Measurements from ENCODE around the gene IFNA7.
"Not testable (repeated sequence)": the region's sequence is repeated elsewhere in the genome, so short reads cannot be mapped to it uniquely, and the experiment has no call there.

The IFNA7 gene

GRCh38 chr9:21202105-21202504 is at the start of gene IFNA7:
Gene IFNA7 (minus strand): TSS chr9:21202205. CDS start chr9:21202165, 40 bp downstream.
- not testable (repeated sequence) for H3K4me3 ChIP-seq (ENCODE audit: low read length); H2AFZ ChIP-seq (ENCODE audit: low read depth, low read length); H3K36me3 ChIP-seq (replicated peaks; ENCODE audit: low read depth, low read length); H3K27ac ChIP-seq (ENCODE audit: low read length); H4K20me1 ChIP-seq (ENCODE audit: insufficient read depth, low read length); H3K9me3 ChIP-seq (ENCODE audit: insufficient read depth, low read length); H3K4me2 ChIP-seq (ENCODE audit: low read length); H3K79me2 ChIP-seq (ENCODE audit: low read length); H3K9ac ChIP-seq (ENCODE audit: low read length)
- H3K4me1 ChIP-seq (ENCODE audit: low read length), result peaks cover 13% of the 10 kb centered on the region
- peaks cover 34% of the 10 kb centered on the region for H3K27me3 ChIP-seq (ENCODE audit: low read depth, low read length)

GRCh38 chr9:21251638-21252037 is 49.6 kb upstream of the IFNA7 start:
- peaks cover 18% of the 10 kb centered on the region for H3K4me1 ChIP-seq (ENCODE audit: low read length)
- H3K9ac ChIP-seq (ENCODE audit: low read length), result no peak overlapping the region
- no peaks in the 10 kb centered on the region for H3K9me3 ChIP-seq (ENCODE audit: insufficient read depth, low read length)
- no peak overlapping the region for H3K4me2 ChIP-seq (ENCODE audit: low read length)
- no peak overlapping the region for H3K4me3 ChIP-seq (ENCODE audit: low read length)
- H3K27ac ChIP-seq (ENCODE audit: low read length), result no peak overlapping the region
- no peaks in the 10 kb centered on the region for H3K79me2 ChIP-seq (ENCODE audit: low read length)
- no peaks in the 10 kb centered on the region for H3K36me3 ChIP-seq (replicated peaks; ENCODE audit: low read depth, low read length)
- no peak overlapping the region for H2AFZ ChIP-seq (ENCODE audit: low read depth, low read length)
- peaks cover 5% of the 10 kb centered on the region; the same call in 1 of the 2 replicates for H4K20me1 ChIP-seq (ENCODE audit: insufficient read depth, low read length)
- TF ChIP-seq EZH2phosphoT487 (IDR thresholded peaks at IDR 0.05; ENCODE audit: low read depth), result no peak
- no peak for TF ChIP-seq CTCF (IDR thresholded peaks at IDR 0.05; ENCODE audit: low read depth, low read length)
- H3K27me3 ChIP-seq (ENCODE audit: low read depth, low read length), result peaks cover 66% of the 10 kb centered on the region

- no peak overlapping the region for H2AFZ ChIP-seq (ENCODE audit: low read depth, low read length)
- TF ChIP-seq CTCF (IDR thresholded peaks at IDR 0.05; ENCODE audit: low read depth, low read length), result no peak
- TF ChIP-seq EZH2phosphoT487 (IDR thresholded peaks at IDR 0.05; ENCODE audit: low read depth), result no peak
Observed at GRCh38 chr9:21251190-21251589, 49.2 kb upstream of the IFNA7 start.

GRCh38 chr9:21244836-21245235 is 42.8 kb upstream of the IFNA7 start:
- Histone ChIP-seq H3K4me2 (ENCODE audit: low read length) (no peak overlapping the region), H2AFZ (ENCODE audit: low read depth, low read length) (no peak overlapping the region), H3K27ac (ENCODE audit: low read length) (no peak overlapping the region), H3K4me3 (ENCODE audit: low read length) (no peak overlapping the region), H3K36me3 (replicated peaks; ENCODE audit: low read depth, low read length) (no peaks in the 10 kb centered on the region), H3K9ac (ENCODE audit: low read length) (no peak overlapping the region), H3K79me2 (ENCODE audit: low read length) (no peaks in the 10 kb centered on the region), H4K20me1 (ENCODE audit: insufficient read depth, low read length) (no peaks in the 10 kb centered on the region; the same call in none of the 2 replicates), H3K27me3 (ENCODE audit: low read depth, low read length) (peaks cover 58% of the 10 kb centered on the region), H3K4me1 (ENCODE audit: low read length) (peaks cover 6% of the 10 kb centered on the region), H3K9me3 (ENCODE audit: insufficient read depth, low read length) (no peaks in the 10 kb centered on the region)
- no peak for TF ChIP-seq CTCF (IDR thresholded peaks at IDR 0.05; ENCODE audit: low read depth, low read length)
- TF ChIP-seq EZH2phosphoT487 (IDR thresholded peaks at IDR 0.05; ENCODE audit: low read depth), result no peak

More at GRCh38 chr9:21251190-21251589, 49.2 kb upstream of the IFNA7 start:
- Histone ChIP-seq H4K20me1 (ENCODE audit: insufficient read depth, low read length) (peaks cover 5% of the 10 kb centered on the region; the same call in 1 of the 2 replicates), H3K4me3 (ENCODE audit: low read length) (no peak overlapping the region), H3K4me2 (ENCODE audit: low read length) (no peak overlapping the region), H3K9ac (ENCODE audit: low read length) (no peak overlapping the region), H3K36me3 (replicated peaks; ENCODE audit: low read depth, low read length) (no peaks in the 10 kb centered on the region), H3K27ac (ENCODE audit: low read length) (no peak overlapping the region), H3K27me3 (ENCODE audit: low read depth, low read length) (peaks cover 62% of the 10 kb centered on the region), H3K79me2 (ENCODE audit: low read length) (no peaks in the 10 kb centered on the region), H3K9me3 (ENCODE audit: insufficient read depth, low read length) (no peaks in the 10 kb centered on the region), H3K4me1 (ENCODE audit: low read length) (peaks cover 15% of the 10 kb centered on the region)

Data from OCI-LY3 (cell line).